Kidney epithelial cell (primary cell): ENCODE data around the gene RPL10A. TPM values are rescaled to one million over a fixed set of nuclear protein-coding genes. Genes with fewer than 3 reads are reported as not detected.

Source experiments
- DNase-seq: peaks from one replicate; pipeline ENCODE4 v3.0.0-alpha.2; 2010; ENCODE audit warnings: low read depth
- H3K27me3 ChIP-seq: 2 replicates; pipeline ENCODE4 v1.6.0; 2011; ENCODE audit warnings: low read length; ENCODE audit not compliant: control insufficient read depth, insufficient read depth
- H3K36me3 ChIP-seq: 2 replicates; pipeline ENCODE4 v1.5.1; 2011; ENCODE audit warnings: low read length; ENCODE audit not compliant: control insufficient read depth, insufficient read depth
- H3K4me3 ChIP-seq: 2 replicates; pipeline ENCODE4 v1.5.1; 2011; ENCODE audit warnings: low read depth, mild to moderate bottlenecking, control low read depth, low read length
- total RNA-seq: library from RNA; depleted of rRNA; stranded (reverse); fragments of >200 nt; gene quantifications from 2 replicates; pipeline ENCODE4 v1.2.3, GENCODE V29; 2015
- TF ChIP-seq, protein P1 (sequence below): IDR thresholded peaks from 2 replicates; pipeline ENCODE4 v1.5.1; 2011; ENCODE audit warnings: mild to moderate bottlenecking, moderate library complexity, low read length, control low read depth, inconsistent platforms; ENCODE audit not compliant: insufficient read depth, poor library complexity, severe bottlenecking

Gene RPL10A
- total RNA-seq, 1 donor from 2014 or later, result 1,851 TPM

DNA sequence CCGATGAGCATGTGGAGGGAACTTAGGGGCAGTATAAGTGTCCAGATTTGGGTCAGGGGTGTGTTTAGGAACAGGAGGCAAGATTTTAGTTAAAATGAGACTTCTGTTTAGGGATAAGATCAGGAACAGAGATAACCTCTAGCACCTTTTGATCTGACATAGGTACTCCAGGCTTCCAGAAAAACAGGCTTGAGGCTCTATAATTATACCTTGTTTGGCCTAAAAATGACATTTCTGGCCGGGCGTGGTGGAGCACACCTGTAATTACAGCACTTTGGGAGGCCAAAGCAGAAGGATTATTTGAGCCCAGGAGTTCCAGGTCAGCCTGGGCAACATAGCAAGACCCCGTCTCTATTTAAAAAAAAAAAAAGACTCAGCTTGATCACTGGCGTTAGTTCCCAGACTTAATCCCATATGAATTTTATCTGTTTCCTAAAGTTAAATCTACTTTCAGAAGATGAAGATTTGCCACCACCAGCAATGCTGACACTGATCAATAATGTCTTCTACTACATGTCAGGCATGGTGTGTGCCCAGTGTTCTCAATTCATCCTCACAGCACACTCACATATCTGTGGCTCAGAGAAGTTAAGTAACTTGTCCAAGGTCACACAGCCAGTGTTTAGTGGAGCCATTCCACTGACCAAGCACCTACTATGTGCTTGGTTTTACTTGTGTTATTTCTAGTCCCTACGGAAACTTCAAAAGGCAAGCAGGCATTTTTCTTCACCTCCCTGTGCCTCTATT is 50.5 kb downstream of the RPL10A start:
- Histone ChIP-seq H3K27me3 (peaks cover 6% of the 10 kb centered on the region), H3K36me3 (no peaks in the 10 kb centered on the region), H3K4me3 (no peak overlapping the region)
- DNase-seq, result no peak
- TF ChIP-seq, protein P1, sequence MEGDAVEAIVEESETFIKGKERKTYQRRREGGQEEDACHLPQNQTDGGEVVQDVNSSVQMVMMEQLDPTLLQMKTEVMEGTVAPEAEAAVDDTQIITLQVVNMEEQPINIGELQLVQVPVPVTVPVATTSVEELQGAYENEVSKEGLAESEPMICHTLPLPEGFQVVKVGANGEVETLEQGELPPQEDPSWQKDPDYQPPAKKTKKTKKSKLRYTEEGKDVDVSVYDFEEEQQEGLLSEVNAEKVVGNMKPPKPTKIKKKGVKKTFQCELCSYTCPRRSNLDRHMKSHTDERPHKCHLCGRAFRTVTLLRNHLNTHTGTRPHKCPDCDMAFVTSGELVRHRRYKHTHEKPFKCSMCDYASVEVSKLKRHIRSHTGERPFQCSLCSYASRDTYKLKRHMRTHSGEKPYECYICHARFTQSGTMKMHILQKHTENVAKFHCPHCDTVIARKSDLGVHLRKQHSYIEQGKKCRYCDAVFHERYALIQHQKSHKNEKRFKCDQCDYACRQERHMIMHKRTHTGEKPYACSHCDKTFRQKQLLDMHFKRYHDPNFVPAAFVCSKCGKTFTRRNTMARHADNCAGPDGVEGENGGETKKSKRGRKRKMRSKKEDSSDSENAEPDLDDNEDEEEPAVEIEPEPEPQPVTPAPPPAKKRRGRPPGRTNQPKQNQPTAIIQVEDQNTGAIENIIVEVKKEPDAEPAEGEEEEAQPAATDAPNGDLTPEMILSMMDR, result no peak

DNA sequence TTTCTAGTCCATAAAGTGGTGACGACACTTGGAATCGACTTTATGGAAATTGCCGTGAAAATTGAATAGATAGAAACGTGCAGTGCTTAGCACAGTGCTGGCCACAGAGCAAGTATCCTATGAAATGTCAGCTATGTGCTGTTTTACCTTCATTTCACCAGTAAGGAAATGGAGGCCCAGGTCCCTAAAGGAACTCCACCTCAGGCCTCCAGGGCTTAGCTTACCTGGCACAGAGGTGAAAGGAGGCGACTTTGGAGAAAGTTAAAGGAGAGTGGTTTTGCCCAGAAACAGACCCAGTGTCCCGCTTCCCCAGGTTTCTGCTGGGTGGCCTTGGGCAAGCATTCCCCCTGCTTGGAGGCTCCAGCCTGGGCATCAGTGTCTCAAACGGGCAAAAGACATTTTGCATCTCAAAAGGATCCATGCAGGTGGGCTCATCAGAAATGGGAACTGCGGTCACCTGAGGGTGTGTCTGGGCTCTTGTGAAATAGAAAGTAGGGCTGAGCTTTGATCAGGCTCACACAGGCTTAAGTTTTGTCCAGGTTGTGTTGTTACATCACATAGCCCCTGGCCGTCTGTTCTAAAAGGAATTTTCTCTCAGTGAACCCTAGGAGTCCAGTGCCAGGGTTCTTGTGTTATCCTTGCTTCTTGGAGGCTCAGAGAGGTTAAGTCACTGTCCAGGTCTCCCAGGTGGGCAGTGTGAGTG is 51.3 kb downstream of the RPL10A start:
- TF ChIP-seq, protein P1, result no peak
- Histone ChIP-seq H3K27me3 (peaks cover 6% of the 10 kb centered on the region), H3K4me3 (no peak overlapping the region), H3K36me3 (no peaks in the 10 kb centered on the region)
- no peak for DNase-seq

Other genes starting within 250 kb of the RPL10A start
- gene ZNF76, start 208.7 kb upstream of the RPL10A start, total RNA-seq, result 21.2 and 23.6 TPM in 2 replicates
- gene DEF6, start 170.6 kb upstream of the RPL10A start, total RNA-seq, result 3.2 and 3.6 TPM in 2 replicates
- gene PPARD, start 125.8 kb upstream of the RPL10A start, total RNA-seq, result 13.5 and 15.0 TPM in 2 replicates
- 5.8 and 6.6 TPM in 2 replicates for gene FANCE, start 16.1 kb upstream of the RPL10A start, total RNA-seq
- gene TEAD3, start 28.7 kb downstream of the RPL10A start, total RNA-seq, result 18.1 and 23.8 TPM in 2 replicates
- gene TULP1, start 44.5 kb downstream of the RPL10A start, total RNA-seq, result not detected in 2 replicates
- 9.7 and 10.4 TPM in 2 replicates for gene FKBP5, start 220.5 kb downstream of the RPL10A start, total RNA-seq